Activated CD8-positive, alpha-beta memory T cell treated with anti-CD3 and anti-CD28 coated beads, Interleukin-2, amount 10 ng/mL, durations not matched to agents 7 days and 5 days (primary cell): ENCODE measurements around the gene DNAJC28. TPM values are rescaled to one million over a fixed set of nuclear protein-coding genes. Genes with fewer than 3 reads are reported as not detected.
"Not testable (repeated sequence)": the region's sequence is repeated elsewhere in the genome, so short reads cannot be mapped to it uniquely, and the experiment has no call there.

Source experiments
- ATAC-seq: fragments of 150-1000 bp; cut with Tn5 transposase; one replicate; pipeline ENCODE4 v1.10.0; 2021; ENCODE audit warnings: moderate library complexity
- CTCF ChIA-PET: fragments of 350-600 bp; sonication (Branson Sonifier 250); formaldehyde crosslinking; loops from one replicate; lab custom pipeline; 2021; ENCODE audit warnings: antibody characterized with exemption; lab: Charles Lee
- DNase-seq: peaks from one replicate; pipeline ENCODE4 v3.0.0-alpha.2; 2020
- H3K27ac Mint-ChIP-seq: one replicate; pipeline ENCODE4 v1.8.0; 2021; ENCODE audit warnings: mild to moderate bottlenecking, mixed read lengths
- H3K27me3 Mint-ChIP-seq: one replicate; pipeline ENCODE4 v1.8.0; 2021; ENCODE audit warnings: mixed read lengths
- H3K36me3 Mint-ChIP-seq: one replicate; pipeline ENCODE4 v1.8.0; 2021; ENCODE audit warnings: mild to moderate bottlenecking, mixed read lengths
- H3K4me1 Mint-ChIP-seq: one replicate; pipeline ENCODE4 v1.8.0; 2021; ENCODE audit warnings: mixed read lengths
- H3K4me3 Mint-ChIP-seq: one replicate; pipeline ENCODE4 v1.8.0; 2021; ENCODE audit warnings: mild to moderate bottlenecking, moderate library complexity, mixed read lengths
- H3K9me3 Mint-ChIP-seq: one replicate; pipeline ENCODE4 v1.8.0; 2022; ENCODE audit warnings: low read depth, mixed read lengths
- total RNA-seq, 2 experiments: library from RNA; stranded (reverse); gene quantifications; one replicate each; pipeline ENCODE4 v1.2.3, GENCODE V29; 2021

DNAJC28 gene
- total RNA-seq, 2 experiments from 2014 or later: 0.53 to 0.75 TPM

GRCh38 chr21:33446620-33447019 is 44.9 kb downstream of the DNAJC28 start:
- not testable (repeated sequence) for DNase-seq, H3K9me3 Mint-ChIP-seq, H3K27ac Mint-ChIP-seq, H3K27me3 Mint-ChIP-seq, H3K4me1 Mint-ChIP-seq, H3K36me3 Mint-ChIP-seq, H3K4me3 Mint-ChIP-seq, ATAC-seq
- CTCF ChIA-PET: interaction anchor here (0.9 to 5.2 kb wide), 6 partner anchors 85 to 251 kb away, joined by 3 to 25 read pairs (median 5); no protein-coding TSS in a partner anchor

GRCh38 chr21:33444499-33444898 is 47.0 kb downstream of the DNAJC28 start:
- Mint-ChIP-seq H3K27ac (no peak overlapping the region), H3K4me1 (peaks cover 3% of the 10 kb centered on the region), H3K4me3 (no peak overlapping the region), H3K9me3 (no peaks in the 10 kb centered on the region), H3K27me3 (no peaks in the 10 kb centered on the region), H3K36me3 (peaks cover 4% of the 10 kb centered on the region)
- DNase-seq: no peak
- ATAC-seq: no peak
- CTCF ChIA-PET: interaction anchor here (0.6 to 5.2 kb wide), 35 partner anchors 9 to 504 kb away, joined by 3 to 30 read pairs (median 4); partner anchors contain the start of genes IFNAR1, IFNGR2 and IL10RB

- Mint-ChIP-seq H3K27me3 (no peaks in the 10 kb centered on the region), H3K9me3 (no peaks in the 10 kb centered on the region), H3K27ac (no peak overlapping the region), H3K36me3 (peaks cover 7% of the 10 kb centered on the region), H3K4me3 (no peak overlapping the region), H3K4me1 (peaks cover 3% of the 10 kb centered on the region)
- CTCF ChIA-PET: interaction anchor here (1.2 to 4.2 kb wide), 4 partner anchors 67 to 245 kb away, joined by 3 to 30 read pairs (median 16); no protein-coding TSS in a partner anchor
- no peak for ATAC-seq
- DNase-seq: no peak
These were observed 48.3 kb downstream of the DNAJC28 start for GRCh38 chr21:33443194-33443593.

- Mint-ChIP-seq H3K27me3 (no peaks in the 10 kb centered on the region), H3K4me3 (no peak overlapping the region), H3K36me3 (peaks cover 10% of the 10 kb centered on the region), H3K27ac (no peak overlapping the region), H3K9me3 (no peaks in the 10 kb centered on the region), H3K4me1 (peaks cover 3% of the 10 kb centered on the region)
- DNase-seq (no peak), ATAC-seq (no peak)
- CTCF ChIA-PET: interaction anchor here (1.0 to 4.2 kb wide), 4 partner anchors 66 to 245 kb away, joined by 3 to 14 read pairs (median 4); no protein-coding TSS in a partner anchor
These were observed 49.7 kb downstream of the DNAJC28 start for GRCh38 chr21:33441489-33442477.

Other genes starting within 250 kb of the DNAJC28 start
- gene IL10RB, start 225.3 kb downstream of the DNAJC28 start, total RNA-seq: 10 to 100 TPM; 30.9 to 34.9 TPM
- 10 to 100 TPM; 26.2 to 30.8 TPM for gene IFNAR1, start 166.7 kb downstream of the DNAJC28 start, total RNA-seq
- gene IFNGR2, start 88.3 kb downstream of the DNAJC28 start, total RNA-seq: under 1 TPM; 0.30 to 0.96 TPM
- 10 to 100 TPM; 23.6 to 32.7 TPM for gene TMEM50B, start 11.7 kb downstream of the DNAJC28 start, total RNA-seq
- 100 to 1,000 TPM; 135 to 189 TPM for gene GART, start 50.4 kb upstream of the DNAJC28 start, total RNA-seq
- gene SON, start 51.3 kb upstream of the DNAJC28 start, total RNA-seq: 100 to 1,000 TPM; 279 to 363 TPM
- 10 to 100 TPM; 41.6 to 46.3 TPM for gene DONSON, start 97.0 kb upstream of the DNAJC28 start, total RNA-seq
- 10 to 100 TPM; 28.2 to 36.8 TPM for gene CRYZL1, start 150.0 kb upstream of the DNAJC28 start, total RNA-seq
- gene ITSN1, start 150.8 kb upstream of the DNAJC28 start, total RNA-seq: 1 to 10 TPM; 2.0 to 3.9 TPM